ELF-1 (cell line): ENCODE measurements around the gene TRPM5.

Experiments
- DNase-seq: peaks from one replicate; pipeline ENCODE4 v3.0.0-alpha.2; 2016; ENCODE audit warnings: low read depth, low spot score

Gene TRPM5

GRCh38 chr11:2436013-2436520, 8.2 kb downstream of the TRPM5 start:
- no peak for DNase-seq

DNA sequence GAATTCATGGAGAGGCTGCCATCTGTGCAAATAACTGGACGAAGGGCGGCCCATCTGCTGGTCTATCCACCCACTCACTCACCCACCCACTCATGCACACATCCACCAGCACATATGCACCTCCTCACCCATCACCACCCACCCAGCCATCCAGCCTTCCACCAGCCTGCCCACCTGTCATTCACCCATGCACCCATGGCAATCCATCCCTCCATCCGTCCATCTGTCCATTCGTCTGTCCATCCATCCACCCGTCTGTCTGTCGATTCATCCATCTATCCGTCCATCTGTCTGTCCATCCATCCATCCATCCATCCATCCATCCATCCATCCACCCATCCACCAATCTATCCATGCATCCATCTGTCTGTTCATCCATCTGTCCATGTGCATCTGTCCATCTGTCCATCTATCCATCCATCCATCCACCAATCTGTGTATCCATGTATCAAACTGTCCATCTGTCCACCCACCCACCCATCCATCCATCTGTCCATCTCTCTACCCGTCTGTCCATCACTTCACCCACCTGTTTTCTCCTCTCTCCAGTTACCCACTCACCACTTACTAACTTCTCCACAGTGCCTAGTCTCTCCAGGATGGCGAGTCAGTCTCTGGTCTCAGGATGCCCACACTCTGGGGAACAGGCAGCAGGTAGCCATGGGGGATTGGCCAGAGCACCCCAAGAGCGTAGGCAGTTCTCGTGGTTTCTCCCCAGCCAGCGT, 8.9 kb downstream of the TRPM5 start:
- no peak for DNase-seq

GRCh38 chr11:2434506-2435255, 9.6 kb downstream of the TRPM5 start:
- no peak for DNase-seq

DNA sequence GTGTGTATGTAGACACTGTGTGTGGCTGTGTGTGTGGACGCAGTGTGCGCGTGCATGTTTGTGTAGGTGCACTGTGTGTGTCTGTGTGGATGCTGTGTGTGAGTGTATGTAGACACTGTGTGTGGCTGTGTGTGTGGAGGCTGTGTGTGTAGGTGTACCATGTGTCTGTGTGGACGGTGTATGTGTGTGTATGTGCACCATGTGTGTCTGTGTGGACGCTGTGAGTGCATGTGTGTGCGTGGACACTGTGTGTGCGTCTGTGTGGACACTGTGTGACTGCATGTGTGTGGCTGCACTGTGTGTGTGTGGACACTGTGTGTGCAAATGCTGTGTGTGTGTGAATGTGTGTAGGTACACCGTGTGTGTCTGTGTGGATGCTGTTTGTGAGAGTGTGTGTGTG, 10.3 kb downstream of the TRPM5 start:
- no peak for DNase-seq

DNA sequence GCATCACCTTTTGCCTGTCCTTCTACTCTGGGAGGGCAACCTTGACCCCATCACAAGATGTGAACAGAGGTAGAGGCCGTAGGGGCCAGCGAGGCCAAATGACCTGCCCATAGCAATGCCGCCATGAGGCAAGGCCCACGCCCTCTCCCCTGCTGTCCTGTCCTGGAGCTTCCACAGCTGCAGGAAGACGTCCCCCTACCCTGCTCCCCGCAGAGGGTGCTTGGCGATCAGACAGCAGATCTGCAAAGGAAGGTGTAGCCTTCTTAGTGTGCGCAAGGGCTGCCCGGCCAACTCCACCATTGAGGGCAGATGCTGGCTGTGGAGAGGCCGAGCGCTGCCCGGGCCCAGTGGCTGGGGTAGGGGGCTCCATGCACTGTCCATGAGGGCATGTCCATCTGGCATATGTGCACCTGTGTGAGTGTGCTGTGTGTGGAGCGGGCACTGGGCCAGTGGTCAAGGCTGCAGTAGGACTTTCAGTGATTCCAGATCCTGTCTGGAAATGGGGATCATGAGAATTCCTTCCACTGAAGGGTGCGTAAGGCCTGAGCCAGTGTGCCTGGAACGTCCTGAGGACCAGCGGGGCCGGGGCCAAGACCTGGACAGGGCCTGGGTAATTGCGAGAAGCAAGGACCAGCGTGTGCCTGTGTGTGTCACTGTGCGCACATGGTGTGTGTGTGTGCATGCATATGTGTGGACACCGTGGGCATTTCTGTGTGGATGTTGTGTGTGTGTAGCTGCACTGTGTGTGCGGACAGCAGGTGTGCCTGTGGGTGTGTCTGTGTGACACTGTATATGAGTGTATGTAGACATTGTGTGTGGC, 11.0 kb downstream of the TRPM5 start:
- no peak for DNase-seq

DNA sequence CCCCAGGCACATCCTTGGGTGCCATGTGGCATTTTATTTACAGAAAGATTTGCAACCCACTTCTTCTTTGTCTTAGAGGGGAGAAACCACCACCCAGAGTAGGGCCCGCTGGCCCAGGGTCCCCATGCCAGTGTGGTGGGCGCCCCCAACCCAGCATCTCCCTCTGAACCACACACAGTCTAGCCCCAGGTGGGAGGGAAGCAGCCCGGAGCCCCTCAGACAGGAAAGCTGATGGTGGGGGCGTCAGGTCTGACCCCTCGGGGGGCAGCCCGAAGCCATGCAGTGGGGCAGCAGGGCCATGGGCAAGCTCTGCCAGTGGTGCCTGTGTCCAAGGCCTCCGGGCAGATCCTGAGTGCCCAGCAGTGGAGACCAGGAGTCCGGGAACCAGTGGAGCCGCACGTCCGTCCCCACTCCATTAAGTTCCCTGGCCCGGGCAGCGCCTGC, 11.7 kb downstream of the TRPM5 start:
- DNase-seq = no peak

DNA sequence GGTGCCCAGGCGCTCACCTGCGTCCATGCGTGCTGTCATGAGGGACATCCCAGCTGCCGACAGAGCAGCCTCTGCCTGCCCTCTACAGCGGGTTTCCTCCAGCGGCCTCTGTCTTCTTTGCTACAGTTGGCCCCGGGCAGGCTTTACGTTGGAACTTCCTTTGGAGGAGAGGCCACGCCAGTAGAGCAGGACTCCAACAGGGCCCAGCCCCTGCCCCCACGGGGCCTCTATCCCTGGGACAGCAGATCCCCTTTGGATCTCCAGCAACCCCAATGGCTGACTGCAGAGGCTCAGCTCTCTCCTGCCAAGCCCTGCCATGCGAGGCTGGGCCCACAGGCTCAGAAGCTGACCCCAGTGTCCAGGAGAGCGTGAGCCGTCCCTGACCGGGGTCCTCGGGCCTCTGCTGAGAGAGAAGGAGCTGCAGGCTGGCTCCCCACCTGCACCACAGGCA, 12.1 kb downstream of the TRPM5 start:
- no peak for DNase-seq

GRCh38 chr11:2431395-2431794, 12.9 kb downstream of the TRPM5 start:
- DNase-seq = no peak

DNA sequence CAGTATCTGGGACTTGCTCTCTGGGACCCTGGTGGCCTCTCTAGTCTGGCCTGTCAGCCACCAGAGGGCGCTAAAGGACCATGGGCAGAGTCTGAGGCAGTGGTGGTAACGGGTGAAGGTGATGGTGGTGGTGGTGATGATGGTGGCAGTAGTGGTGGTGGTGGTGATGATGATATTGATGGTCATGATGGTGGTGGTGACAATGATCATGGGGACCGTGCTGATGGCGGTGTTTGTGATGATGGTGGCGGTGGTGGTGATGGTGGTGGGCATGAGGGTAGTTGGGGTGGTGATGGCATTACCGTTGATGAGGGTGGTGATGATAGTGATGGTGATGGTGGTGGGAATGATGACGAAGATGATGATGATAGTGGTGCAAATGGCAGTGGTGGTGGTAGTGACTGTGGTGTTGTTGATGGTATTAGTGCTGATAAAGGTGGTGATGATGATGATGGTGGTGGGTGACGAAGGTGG, 16.0 kb downstream of the TRPM5 start:
- peak; percentile 78 for DNase-seq

DNA sequence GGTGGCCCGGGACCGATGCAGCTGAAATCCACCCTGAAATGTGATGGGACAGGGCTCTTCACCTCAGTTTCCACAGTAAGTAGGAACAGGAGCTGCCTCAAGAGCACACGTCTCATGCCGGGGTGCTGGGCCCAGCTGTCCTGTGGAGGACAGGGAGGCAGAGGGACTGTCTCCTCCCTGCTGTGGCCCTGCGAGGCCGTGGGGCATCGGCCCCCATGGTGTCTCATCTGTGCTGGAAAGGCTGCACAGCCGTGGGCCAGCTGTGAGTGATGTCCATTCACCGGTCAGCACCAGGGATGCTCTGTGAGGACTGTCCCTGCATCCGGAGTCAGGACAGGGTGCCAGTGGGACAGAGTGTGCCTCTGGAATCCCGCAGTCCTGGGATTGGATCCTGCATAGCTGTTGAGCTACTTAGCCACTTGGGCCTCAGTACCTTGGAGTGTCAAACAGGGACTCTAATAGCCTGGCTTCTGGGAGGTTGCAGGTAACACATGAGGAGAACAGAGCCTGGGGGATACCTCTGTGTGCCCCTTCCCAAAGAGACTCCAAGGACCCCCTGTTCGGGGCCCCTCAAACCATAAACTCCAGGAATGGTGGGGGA, 16.5 kb downstream of the TRPM5 start:
- no peak for DNase-seq

DNA sequence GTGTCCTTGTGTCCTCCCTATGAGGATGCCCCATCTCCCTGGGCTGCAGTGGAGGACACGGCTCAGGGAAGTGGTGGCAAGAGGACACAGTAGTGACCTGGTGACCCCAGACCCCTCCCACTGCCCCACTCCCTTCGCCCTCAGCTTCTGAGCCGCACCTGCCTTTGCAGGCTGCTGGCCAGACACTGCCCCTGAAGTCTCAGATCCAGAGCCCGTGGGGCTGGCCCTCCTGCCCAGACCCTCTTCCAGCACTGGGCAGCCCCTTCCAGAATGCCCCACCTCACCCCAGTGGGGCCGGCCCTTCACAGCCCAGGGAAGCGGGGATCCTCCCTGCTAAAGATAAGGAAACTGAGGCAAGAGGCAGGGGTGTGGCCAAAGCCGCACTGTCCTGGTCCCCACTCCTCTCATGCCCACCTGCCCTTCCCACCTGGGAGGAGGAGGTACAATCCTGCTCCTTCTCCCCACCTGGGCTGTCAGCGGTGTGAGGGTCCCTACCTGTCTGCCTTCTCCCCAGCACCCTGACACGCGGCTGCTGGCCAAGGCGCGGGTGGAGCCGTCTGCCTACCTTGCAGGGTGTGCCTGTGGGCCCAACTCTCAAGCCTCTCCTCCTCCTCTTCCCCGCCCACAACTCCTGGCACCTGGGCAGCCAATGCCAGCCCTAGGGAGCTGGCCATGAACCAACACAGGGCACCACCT, 17.3 kb downstream of the TRPM5 start:
- no peak for DNase-seq

GRCh38 chr11:2426221-2426620, 18.1 kb downstream of the TRPM5 start:
- DNase-seq = no peak

- DNase-seq = no peak
Observed at GRCh38 chr11:2425506-2425905, 18.8 kb downstream of the TRPM5 start.

DNA sequence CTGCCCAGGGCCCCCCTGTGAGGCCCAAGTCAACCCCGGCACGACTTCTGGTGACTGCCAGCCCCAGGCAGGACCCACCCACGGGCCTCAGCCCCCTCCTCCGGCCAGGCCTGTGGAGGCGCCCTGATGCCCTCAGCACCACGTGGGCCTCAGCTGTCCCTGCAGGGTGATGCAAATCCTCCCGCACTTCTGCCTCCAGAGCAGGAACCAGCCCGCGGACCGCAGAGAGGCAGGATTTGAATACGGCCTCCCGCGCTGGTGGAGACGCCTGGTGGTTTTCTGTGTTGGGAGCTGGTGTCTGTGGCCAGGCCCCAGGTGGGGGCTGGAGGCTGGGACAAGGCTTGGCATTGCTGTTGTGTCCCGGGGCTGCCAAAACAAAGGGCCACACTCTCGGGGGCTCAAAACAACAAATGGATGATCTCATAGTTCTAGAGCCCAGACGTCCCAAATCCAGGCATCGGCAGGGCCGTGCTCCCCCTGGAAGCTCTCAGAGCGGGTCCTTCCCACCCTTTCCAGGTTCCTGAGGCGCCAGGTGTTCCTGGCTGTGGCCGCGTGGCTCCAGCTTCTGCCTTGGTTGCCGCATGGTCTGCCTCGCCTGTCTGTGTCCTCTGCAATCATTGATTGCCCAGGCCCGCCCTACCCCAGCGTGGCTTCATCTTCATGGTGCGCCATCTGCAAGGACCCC, 19.4 kb downstream of the TRPM5 start:
- DNase-seq = no peak

- no peak for DNase-seq
Observed at GRCh38 chr11:2423157-2424025, 20.9 kb downstream of the TRPM5 start.

GRCh38 chr11:2422461-2423156, 21.7 kb downstream of the TRPM5 start:
- no peak for DNase-seq

DNA sequence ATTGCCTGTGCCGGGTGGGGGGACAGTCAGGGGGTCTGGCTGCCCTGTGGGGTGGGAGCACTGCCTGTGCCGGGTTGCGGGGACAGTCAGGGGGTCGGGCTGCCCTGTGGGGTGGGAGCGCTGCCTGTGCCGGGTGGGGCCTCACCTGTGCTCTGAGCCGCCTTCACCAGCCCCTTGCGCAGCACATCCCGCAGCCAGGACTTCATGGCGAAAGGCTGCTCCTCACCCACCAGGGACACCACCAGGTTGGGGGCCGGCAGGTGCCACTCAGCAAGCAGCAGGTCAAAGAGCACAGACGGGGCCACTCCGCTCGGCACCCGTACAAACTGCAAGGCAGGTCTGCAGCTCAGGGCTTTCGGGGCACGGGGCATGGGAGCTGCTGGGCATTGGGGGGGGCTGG, 22.3 kb downstream of the TRPM5 start:
- no peak for DNase-seq

DNA sequence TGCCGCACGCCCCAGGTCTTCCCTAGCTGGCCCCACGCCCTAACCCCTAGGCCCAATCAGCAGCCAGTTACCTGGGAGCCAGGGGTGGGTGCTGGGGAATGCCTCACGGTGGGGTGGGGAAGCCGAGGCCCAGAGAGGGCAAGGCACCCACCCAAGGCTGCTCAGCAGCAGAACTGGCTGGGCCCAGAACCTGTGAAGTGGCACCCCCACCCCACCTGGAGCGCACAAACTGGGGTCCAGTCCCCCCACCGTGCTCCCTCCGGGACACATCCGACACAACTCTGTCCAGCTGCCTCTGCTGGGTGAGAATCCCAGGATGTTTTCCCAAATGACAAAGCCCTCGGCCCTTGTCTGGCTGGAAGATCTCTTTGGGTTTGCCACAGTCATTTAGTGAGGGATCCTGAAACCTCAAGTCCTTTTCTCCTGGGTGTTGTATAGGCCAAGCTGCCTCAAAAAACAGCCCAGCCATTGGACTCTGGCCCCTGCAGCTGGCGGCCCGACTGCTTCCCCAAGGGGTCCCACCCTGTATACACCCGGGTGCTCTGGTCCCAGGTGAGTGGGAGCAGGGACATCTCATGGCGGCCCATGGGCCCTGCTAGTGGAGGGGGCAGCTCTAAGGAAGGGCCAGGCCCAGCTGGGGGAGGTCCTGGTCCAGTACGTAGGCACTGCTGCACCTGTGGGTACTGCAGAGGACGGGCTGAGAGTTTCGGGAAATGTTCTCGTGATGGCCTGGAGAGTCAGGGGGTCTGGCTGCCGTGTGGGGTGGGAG, 22.9 kb downstream of the TRPM5 start:
- no peak for DNase-seq
